RWPE2 (cell line): ENCODE results near the gene DDAH1.

Source experiments
- ATAC-seq: fragments of 200-7000 bp; cut with Tn5 transposase; 3 replicates; pipeline ENCODE4 v1.9.1; 2021; ENCODE audit warnings: low read depth
- DNase-seq: peaks from one replicate; pipeline ENCODE4 v3.0.0-alpha.2; 2020; ENCODE audit warnings: low spot score
- H3K27ac ChIP-seq: fragments of 450-650 bp; 2 replicates; pipeline ENCODE4 v1.5.1; 2017; ENCODE audit warnings: mild to moderate bottlenecking; ENCODE audit not compliant: poor library complexity, severe bottlenecking
- H3K27me3 ChIP-seq: fragments of 250-450 bp; sonication (Bioruptor Pico); 2 replicates; pipeline ENCODE4 v1.5.1; 2021; ENCODE audit warnings: mild to moderate bottlenecking, moderate library complexity; ENCODE audit not compliant: insufficient read depth, poor library complexity, severe bottlenecking
- H3K36me3 ChIP-seq: fragments of 250-450 bp; sonication (Bioruptor Pico); 2 replicates; pipeline ENCODE4 v1.5.1; 2020; ENCODE audit warnings: low read depth, mild to moderate bottlenecking, moderate library complexity
- H3K4me1 ChIP-seq: fragments of 250-450 bp; sonication (Bioruptor Pico); 2 replicates; pipeline ENCODE4 v1.5.1; 2021; ENCODE audit warnings: mild to moderate bottlenecking, moderate library complexity; ENCODE audit not compliant: insufficient read depth, poor library complexity, severe bottlenecking
- H3K4me3 ChIP-seq: fragments of 250-450 bp; sonication (Bioruptor Pico); 2 replicates; pipeline ENCODE4 v1.5.1; 2021; ENCODE audit warnings: mild to moderate bottlenecking, moderate library complexity; ENCODE audit not compliant: severe bottlenecking
- H3K9me3 ChIP-seq: fragments of 250-450 bp; sonication (Bioruptor Pico); 2 replicates; pipeline ENCODE4 v1.5.1; 2021; ENCODE audit warnings: mild to moderate bottlenecking, moderate library complexity; ENCODE audit not compliant: severe bottlenecking
- CTCF ChIP-seq: fragments of 450-650 bp; IDR thresholded peaks from one replicate; pipeline ENCODE4 v1.5.1; 2017; ENCODE audit warnings: mild to moderate bottlenecking, moderate library complexity; ENCODE audit not compliant: poor library complexity, severe bottlenecking

The DDAH1 gene

GRCh38 chr1:85316321-85316720 is 148.6 kb downstream of the DDAH1 start:
- no peaks in the 10 kb centered on the region for H3K27me3 ChIP-seq
- DNase-seq (no peak), ATAC-seq (no peak)
- no peaks in the 10 kb centered on the region for H3K36me3 ChIP-seq
- H3K4me1 ChIP-seq = peaks cover 59% of the 10 kb centered on the region
- no peak overlapping the region for H3K4me3 ChIP-seq
- no peak overlapping the region for H3K27ac ChIP-seq
- H3K9me3 ChIP-seq = no peaks in the 10 kb centered on the region
- TF ChIP-seq CTCF = no peak

- peaks cover 53% of the 10 kb centered on the region for H3K4me1 ChIP-seq
- peak overlapping the region; percentile 85 for H3K27ac ChIP-seq
- no peak for ATAC-seq
Observed at GRCh38 chr1:85315789-85316188, 149.2 kb downstream of the DDAH1 start.

GRCh38 chr1:85314726-85315125 is 150.2 kb downstream of the DDAH1 start:
- peaks cover 44% of the 10 kb centered on the region for H3K4me1 ChIP-seq
- no peaks in the 10 kb centered on the region for H3K9me3 ChIP-seq
- ATAC-seq = no peak
- H3K4me3 ChIP-seq = no peak overlapping the region
- H3K27me3 ChIP-seq = no peaks in the 10 kb centered on the region
- no peaks in the 10 kb centered on the region for H3K36me3 ChIP-seq
- H3K27ac ChIP-seq = peak overlapping the region; percentile 85
- no peak for DNase-seq
- TF ChIP-seq CTCF = no peak

More at GRCh38 chr1:85315789-85316188, 149.2 kb downstream of the DDAH1 start:
- DNase-seq = no peak
- no peak for TF ChIP-seq CTCF
- H3K27me3 ChIP-seq = no peaks in the 10 kb centered on the region
- no peaks in the 10 kb centered on the region for H3K36me3 ChIP-seq
- H3K9me3 ChIP-seq = no peaks in the 10 kb centered on the region
- H3K4me3 ChIP-seq = no peak overlapping the region

GRCh38 chr1:85313888-85314696 is 150.9 kb downstream of the DDAH1 start:
- Histone ChIP-seq H3K27ac (peak overlapping the region; percentile 85), H3K9me3 (no peaks in the 10 kb centered on the region), H3K27me3 (no peaks in the 10 kb centered on the region), H3K4me1 (peaks cover 41% of the 10 kb centered on the region), H3K36me3 (no peaks in the 10 kb centered on the region), H3K4me3 (no peak overlapping the region)
- DNase-seq = no peak
- ATAC-seq = peak; percentile 98
- no peak for TF ChIP-seq CTCF

GRCh38 chr1:85311818-85312217 is 153.1 kb downstream of the DDAH1 start:
- Histone ChIP-seq H3K4me1 (peaks cover 28% of the 10 kb centered on the region), H3K27me3 (no peaks in the 10 kb centered on the region), H3K4me3 (no peak overlapping the region), H3K9me3 (no peaks in the 10 kb centered on the region), H3K27ac (no peak overlapping the region), H3K36me3 (no peaks in the 10 kb centered on the region)
- no peak for TF ChIP-seq CTCF
- DNase-seq (no peak), ATAC-seq (no peak)
